Umbilical cord (tissue), 2 donors: Measurements from ENCODE around the gene DNASE1L1. TPM values are rescaled to one million over a fixed set of nuclear protein-coding genes. Genes with fewer than 3 reads are reported as not detected.

Experiments
- DNase-seq: peaks from one replicate; pipeline ENCODE4 v3.0.0-alpha.2; 2015; ENCODE audit warnings: low spot score
- total RNA-seq: library from RNA; depleted of rRNA; stranded (reverse); fragments of >200 nt; gene quantifications from one replicate; pipeline ENCODE4 v1.2.3, GENCODE V29; 2014; ENCODE audit warnings: low replicate concordance; ENCODE audit not compliant: insufficient read depth

DNASE1L1 gene
- total RNA-seq, 1 donor from 2014 or later: 27.7 TPM

GRCh38 chrX:154382483-154383069 is 26.5 kb downstream of the DNASE1L1 start:
- DNase-seq: no peak

GRCh38 chrX:154381271-154381670 is 27.8 kb downstream of the DNASE1L1 start:
- DNase-seq: no peak

GRCh38 chrX:154380787-154381186 is 28.3 kb downstream of the DNASE1L1 start:
- no peak for DNase-seq

DNA sequence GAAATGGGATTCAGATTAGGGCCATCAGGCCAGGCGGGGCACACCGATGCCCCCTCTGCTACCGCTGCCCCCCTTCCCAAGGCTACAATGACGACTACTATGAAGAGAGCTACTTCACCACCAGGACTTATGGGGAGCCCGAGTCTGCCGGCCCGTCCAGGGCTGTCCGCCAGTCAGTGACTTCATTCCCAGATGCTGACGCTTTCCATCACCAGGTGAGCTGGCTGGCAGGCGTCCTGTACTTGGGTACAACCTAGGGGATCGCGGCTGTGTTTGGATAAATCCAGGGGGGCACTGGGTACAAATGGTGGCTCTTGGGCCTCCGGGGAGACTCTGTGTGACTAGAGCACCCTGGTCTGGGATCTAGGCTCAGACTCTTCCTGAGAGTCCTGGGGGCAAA is 28.9 kb downstream of the DNASE1L1 start:
- DNase-seq: no peak

GRCh38 chrX:154379569-154379951 is 29.5 kb downstream of the DNASE1L1 start:
- no peak for DNase-seq

DNA sequence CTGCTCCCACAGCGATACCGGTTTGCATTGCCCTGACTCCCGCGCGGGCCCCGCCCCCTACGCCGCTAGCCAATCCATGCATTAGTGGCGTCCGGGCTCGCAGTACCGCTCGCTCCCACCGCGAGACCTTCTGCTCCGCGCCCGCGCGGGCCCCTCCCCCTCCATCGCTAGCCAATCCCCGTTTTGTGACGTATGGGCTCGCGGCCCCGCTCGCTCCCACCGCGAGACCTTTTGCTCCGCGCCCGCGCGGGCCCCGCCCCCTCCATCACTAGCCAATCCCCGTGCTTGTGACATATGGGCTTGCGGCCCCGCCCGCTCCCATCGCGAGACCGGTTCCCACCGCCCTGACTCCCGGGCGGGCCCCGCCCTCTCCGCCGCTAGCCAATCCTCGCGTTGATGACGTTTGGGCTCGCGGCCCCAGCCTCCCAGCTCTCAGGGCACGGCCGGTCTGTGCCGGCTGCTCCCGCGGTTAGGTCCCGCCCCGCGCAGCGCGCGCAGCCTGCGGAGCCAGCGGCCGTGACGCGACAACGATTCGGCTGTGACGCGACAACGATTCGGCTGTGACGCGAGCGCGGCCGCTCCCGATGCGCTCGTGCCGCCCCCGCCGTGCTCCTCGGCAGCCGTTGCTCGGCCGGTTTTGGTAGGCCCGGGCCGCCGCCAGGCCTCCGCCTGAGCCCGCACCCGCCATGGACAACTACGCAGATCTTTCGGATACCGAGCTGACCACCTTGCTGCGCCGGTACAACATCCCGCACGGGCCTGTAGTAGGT is 30.1 kb downstream of the DNASE1L1 start, which contains the start of gene EMD:
TSS of gene EMD (plus strand) at position 497 of the 770 bp plus-strand sequence. CDS start at position 687, 190 bp downstream.
- peak; percentile 98 for DNase-seq

DNA sequence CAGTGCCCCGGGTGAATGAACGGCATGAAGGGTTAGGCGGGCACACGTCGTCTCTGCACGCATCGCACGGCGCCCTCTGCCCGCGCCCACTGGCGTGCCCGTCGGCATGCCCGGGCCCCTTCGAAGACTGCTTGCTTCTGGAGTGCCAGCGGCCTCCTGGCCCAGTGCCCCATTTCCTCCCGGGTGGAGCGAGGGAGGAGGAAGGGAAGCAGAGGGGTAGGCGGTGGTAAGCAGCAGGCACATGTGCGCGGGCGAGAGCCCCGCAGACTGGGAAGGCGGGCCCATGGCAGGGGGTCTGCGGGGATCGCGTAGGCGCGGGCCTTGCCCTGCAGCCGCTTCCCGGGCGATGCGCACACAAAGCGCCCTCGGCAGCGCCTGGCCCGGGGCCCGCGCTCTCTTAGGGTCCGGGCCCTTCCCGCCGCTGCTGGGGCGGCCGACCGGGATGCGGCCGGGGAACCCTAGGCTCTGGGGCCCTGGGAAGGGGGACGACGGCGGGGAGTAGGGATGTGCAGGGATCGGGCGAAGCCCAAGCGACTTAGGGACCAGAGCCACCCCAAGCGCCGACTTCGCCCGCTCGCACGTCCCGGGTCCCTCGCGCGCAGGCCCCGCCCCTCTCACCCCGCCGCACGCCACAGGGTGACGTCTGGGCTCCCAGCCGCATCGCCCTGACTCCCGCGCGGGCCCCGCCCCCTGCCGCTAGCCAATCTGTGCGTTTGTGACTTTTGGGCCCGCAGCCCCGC is 30.8 kb downstream of the DNASE1L1 start:
- DNase-seq: peak; percentile 69

DNA sequence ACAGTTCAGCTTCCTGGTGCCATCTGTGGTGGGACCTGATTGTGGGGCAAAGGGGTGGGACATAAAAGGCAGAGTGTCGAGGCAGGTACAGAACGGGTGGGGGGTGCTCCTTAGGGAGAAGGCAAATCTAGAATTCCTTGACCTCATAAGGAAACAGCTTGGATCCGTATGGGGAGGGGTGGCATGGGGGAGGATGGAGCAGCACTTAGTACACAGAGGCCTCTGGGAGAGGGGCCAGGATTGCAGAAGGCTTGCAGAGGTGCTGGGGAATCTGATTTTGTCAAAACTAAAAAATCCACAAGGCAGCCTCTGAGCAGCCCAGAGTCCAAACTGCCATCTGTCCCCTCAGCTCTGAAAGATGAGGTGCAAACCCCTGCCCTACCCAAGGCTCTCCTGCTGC is 32.3 kb downstream of the DNASE1L1 start:
- peak; percentile 41 for DNase-seq

DNA sequence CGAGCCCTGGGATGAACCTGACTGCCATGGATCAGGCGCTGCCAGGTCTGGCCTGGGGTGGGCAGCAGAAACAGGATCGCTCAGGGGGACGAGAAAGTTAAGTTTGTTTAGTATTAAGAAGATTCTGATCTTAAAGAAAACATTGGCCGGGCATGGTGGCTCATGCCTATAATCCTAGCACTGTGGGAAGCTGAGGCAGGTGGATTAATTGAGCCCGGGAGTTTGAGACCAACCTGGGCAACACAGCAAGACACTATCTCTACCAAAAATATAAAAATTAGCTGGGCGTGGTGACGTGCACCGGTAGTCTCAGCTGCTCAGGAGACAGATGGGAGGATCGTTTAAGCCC is 33.9 kb downstream of the DNASE1L1 start:
- DNase-seq: no peak

DNA sequence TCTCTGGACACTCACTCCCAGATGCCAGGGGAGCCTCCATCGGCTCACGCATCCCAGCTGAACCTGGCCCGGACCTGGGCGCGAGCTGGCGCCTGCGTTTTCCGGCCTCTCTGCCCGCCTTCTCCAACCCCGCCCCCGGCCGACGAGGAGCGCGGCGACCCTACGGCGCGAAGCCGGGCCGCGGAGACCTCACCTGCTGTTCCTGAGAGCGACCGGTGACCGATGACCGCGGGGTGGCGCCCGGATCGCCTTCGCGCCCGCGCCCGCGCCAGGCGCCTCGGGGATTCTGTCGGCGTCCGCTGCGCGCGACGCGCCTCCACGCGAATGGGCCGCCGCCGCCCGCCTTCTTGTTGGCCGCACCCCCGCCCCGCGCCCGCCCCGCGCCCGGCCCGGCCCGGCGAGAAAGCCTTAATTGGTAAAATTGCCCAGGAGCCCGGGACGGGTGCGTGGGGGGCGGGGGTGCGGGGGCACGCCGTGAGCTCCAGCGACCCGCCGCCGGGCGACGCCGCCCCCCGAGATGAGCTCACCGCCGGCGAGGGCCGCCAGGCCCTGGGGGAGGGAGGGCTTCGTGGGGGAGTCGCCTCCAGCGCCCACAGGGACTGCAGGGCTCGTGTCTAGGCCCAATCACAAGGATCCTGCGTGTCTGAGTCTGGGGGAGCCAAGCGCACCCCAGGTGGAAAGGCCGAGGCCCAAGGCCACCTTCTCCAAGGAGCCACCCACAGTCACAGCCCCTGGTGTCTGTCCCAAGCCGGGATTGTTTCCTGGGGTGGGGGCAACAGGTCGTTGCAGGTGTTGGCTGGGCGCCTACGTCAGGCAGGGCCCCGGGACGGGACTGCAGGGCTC is 34.5 kb downstream of the DNASE1L1 start, which contains the start of gene FLNA:
TSS of gene FLNA (minus strand) at position 322 of the 843 bp plus-strand sequence. CDS start 3,389 bp downstream, outside the sequence.
- DNase-seq: peak; percentile 23

- peak; percentile 90 for DNase-seq
Measured at GRCh38 chrX:154373340-154374306, 35.4 kb downstream of the DNASE1L1 start.

- peak; percentile 42 for DNase-seq
Measured at GRCh38 chrX:154372612-154373022, 36.4 kb downstream of the DNASE1L1 start.

DNA sequence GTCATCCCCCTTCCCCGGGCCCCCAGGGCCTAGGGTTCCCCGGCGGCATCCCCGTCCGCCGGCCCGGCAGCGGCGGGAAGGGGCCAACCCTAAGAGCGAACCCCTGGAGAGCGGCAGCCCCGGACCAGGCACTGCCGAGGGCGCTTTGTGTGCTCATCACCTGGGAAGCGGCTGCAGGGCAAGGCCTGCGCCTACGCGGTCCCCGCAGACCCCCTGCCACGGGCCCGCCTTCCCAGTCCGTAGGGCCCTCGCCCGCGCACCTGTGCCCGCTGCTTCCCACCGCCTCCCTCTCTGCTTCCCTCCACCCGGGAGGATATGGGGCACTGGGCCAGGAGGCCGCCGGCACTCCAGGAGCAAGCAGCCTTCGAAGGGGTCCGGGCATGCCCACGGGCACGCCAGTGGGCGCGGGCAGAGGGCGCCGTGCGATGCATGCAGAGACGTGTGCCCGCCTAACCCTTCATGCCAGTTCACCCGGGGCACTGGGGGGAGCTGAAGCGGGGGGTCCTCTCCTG is 37.2 kb downstream of the DNASE1L1 start:
- no peak for DNase-seq

GRCh38 chrX:154371017-154371788 is 37.9 kb downstream of the DNASE1L1 start:
- DNase-seq: peak; percentile 95

DNA sequence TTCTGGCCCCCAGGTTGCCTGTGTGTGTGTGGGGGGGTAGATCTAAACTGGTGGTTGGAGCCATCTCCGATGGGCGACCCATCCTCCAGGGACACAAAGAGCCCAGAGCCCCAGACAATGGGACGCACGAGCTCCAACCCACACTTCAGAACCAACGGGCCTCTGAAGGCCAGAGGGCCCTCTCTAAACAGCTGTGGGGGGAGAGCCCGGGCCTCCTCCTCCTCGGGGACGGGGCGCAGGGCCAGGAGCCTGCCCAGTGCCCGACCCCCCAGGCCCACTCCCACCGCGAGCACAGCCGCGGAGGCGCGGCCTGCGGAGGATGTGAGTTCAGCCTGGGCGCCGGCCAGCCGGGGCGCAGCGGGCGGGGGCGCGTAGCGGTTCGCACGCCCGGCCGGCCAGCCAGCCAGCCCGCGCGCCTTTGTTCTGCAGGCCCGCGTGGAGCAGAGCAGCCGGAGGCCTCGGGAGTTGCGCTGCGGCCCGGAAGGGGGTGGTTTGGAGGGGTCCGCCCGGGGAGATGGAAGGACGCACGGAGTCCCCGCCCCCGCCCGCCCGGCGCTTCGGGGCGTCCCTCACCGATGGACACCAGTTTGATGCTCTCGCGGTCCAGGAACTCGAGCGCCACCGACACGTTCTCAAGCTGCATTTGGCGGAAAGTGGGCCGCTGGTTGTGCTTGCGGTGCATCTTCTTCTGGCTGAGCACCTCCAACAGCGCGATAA is 38.6 kb downstream of the DNASE1L1 start:
- DNase-seq: no peak

GRCh38 chrX:154369449-154370299 is 39.4 kb downstream of the DNASE1L1 start:
- DNase-seq: peak; percentile 94

- DNase-seq: peak; percentile 91
Measured at GRCh38 chrX:154368630-154369448, 40.2 kb downstream of the DNASE1L1 start.
